Cardiac muscle cell (in vitro differentiated cells and primary cell): ENCODE measurements around the gene B3GALT5. TPM values are rescaled to one million over a fixed set of nuclear protein-coding genes. Genes with fewer than 3 reads are reported as not detected.

Experiments
- DNase-seq, 2 donors: peaks; one replicate each; pipeline versions ENCODE4 v3.0.0 to v3.0.0-alpha.2; 2010 to 2017; ENCODE audit warnings: low read depth in 1 of 2, low spot score in 1 of 2
- H3K27ac ChIP-seq: fragments of 200-600 bp; sonication (generic); 2 replicates; pipeline ENCODE4 v1.5.1; 2016
- H3K27me3 ChIP-seq: fragments of 200-600 bp; sonication (generic); 2 replicates; pipeline ENCODE4 v1.6.0; 2016; ENCODE audit warnings: control low read depth
- H3K36me3 ChIP-seq: fragments of 200-600 bp; sonication (generic); 2 replicates; pipeline ENCODE4 v1.5.1; 2016; ENCODE audit warnings: control low read depth
- H3K4me1 ChIP-seq: fragments of 200-600 bp; sonication (generic); 2 replicates; pipeline ENCODE4 v1.8.1; 2017; ENCODE audit warnings: low read depth, mild to moderate bottlenecking, mixed run types
- H3K4me3 ChIP-seq: fragments of 200-600 bp; sonication (generic); 2 replicates; pipeline ENCODE4 v1.5.1; 2016; ENCODE audit warnings: mild to moderate bottlenecking
- H3K9me3 ChIP-seq: fragments of 200-600 bp; sonication (generic); 2 replicates; pipeline ENCODE4 v1.5.1; 2017; ENCODE audit warnings: low read depth, mild to moderate bottlenecking, control low read depth
- CTCF ChIP-seq: IDR thresholded peaks from 2 replicates; pipeline ENCODE4 v1.5.1; 2012; ENCODE audit warnings: low read depth, mild to moderate bottlenecking, low read length
- polyA plus RNA-seq: library from polyadenylated mRNA; unstranded; fragments of >200 nt; fragmentation: Nextera tagmentation; extraction: Ambion mirVana; gene quantifications from 2 replicates; pipeline ENCODE4 v1.2.1, GENCODE V29; 2016
- total RNA-seq: library from RNA; depleted of rRNA; stranded (reverse); fragments of >200 nt; gene quantifications from 2 replicates; pipeline ENCODE4 v1.2.3, GENCODE V29; 2016

Gene B3GALT5
- total and polyA plus RNA-seq, 2 experiments from 2014 or later = 1.1 to 1.4 TPM

DNA sequence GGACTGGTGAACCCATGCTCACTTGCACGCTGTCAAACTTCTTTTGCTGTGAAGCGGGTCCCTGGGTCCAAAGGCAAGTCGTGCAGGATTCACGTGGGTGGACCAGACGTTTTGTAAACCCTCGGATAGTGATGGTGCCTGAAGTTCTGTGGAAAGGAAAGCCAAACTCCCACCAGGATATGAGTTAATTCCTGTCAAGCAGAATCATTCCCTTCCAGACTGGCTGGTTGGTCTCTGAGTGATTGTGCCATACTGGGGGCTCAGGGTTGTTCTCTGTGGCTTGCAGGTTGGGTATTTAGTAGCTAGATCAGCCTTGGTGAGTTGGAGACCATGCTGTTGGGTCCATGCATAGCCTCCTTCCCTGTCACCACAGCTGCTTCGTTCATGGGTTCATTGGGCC is 99.5 kb downstream of the B3GALT5 start:
- no peak for TF ChIP-seq CTCF
- H3K36me3 ChIP-seq = no peaks in the 10 kb centered on the region
- no peaks in the 10 kb centered on the region for H3K9me3 ChIP-seq
- H3K27ac ChIP-seq = no peak overlapping the region
- no peak for DNase-seq
- H3K4me1 ChIP-seq = peaks cover 4% of the 10 kb centered on the region
- no peaks in the 10 kb centered on the region for H3K27me3 ChIP-seq
- H3K4me3 ChIP-seq = no peak overlapping the region

- peak in 1 of 2 donors; percentile 72 for DNase-seq
- Histone ChIP-seq H3K27me3 (no peaks in the 10 kb centered on the region), H3K36me3 (no peaks in the 10 kb centered on the region), H3K27ac (no peak overlapping the region), H3K4me1 (no peaks in the 10 kb centered on the region), H3K4me3 (no peak overlapping the region), H3K9me3 (no peaks in the 10 kb centered on the region)
- TF ChIP-seq CTCF = no peak
These were observed 100.2 kb downstream of the B3GALT5 start for GRCh38 chr21:39712976-39713375.

DNA sequence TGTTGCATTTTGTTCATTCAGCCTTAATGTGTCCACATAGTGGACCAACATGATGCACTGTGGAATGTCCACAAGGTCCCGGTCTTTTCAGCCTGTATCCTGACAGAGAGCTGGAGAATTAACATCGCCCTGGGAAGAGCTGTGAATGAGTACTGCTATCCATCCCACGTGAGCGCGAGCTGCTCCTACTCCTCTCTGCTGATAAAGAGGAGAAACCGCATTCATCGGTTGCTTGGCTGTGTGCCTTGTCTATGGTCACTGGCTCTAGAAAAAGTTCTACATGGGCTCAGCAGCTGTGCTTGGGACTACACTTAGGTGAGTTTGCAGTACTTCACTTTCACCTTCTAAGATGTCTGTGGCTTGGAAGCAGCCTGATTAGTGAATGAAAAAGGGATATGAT is 101.2 kb downstream of the B3GALT5 start:
- Histone ChIP-seq H3K27me3 (no peaks in the 10 kb centered on the region), H3K36me3 (no peaks in the 10 kb centered on the region), H3K27ac (no peak overlapping the region), H3K4me3 (no peak overlapping the region), H3K9me3 (no peaks in the 10 kb centered on the region), H3K4me1 (no peaks in the 10 kb centered on the region)
- peak in 1 of 2 donors; percentile 20 for DNase-seq
- no peak for TF ChIP-seq CTCF

GRCh38 chr21:39714331-39714730 is 101.6 kb downstream of the B3GALT5 start:
- Histone ChIP-seq H3K36me3 (no peaks in the 10 kb centered on the region), H3K4me1 (no peaks in the 10 kb centered on the region)

DNA sequence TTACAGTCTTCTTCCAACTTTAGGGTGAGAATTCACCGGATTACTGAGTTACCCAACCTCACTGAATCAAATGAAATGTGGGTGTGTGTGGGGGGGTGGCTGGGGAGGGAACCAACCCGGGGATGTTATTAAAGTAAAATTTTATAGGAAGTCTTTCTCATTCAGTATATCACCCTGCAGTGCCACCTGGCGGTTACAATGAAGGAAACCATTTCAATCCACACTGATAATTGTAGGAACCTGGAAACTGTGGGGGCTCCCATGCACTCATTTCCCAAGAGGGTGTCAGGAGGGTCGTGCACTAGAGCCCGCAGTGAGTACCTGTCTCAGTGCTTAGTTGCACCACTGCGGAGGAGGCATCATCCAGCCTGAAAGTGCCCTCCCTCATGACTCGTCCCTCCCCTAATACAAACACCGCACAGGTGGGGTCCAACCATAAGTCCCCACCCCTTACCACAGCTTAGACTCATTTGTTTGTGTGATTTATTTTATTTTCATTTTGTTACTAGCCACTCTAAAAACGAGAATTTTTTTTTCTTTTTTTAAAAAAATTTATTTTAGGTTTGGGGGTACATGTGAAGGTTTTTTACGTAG is 103.2 kb downstream of the B3GALT5 start:
- Histone ChIP-seq H3K27me3 (no peaks in the 10 kb centered on the region), H3K9me3 (no peaks in the 10 kb centered on the region), H3K36me3 (no peaks in the 10 kb centered on the region), H3K4me3 (no peak overlapping the region), H3K4me1 (peaks cover 5% of the 10 kb centered on the region), H3K27ac (no peak overlapping the region)
- TF ChIP-seq CTCF = peak; percentile 56
- DNase-seq = peak; percentile 47 to 64

More at GRCh38 chr21:39714331-39714730, 101.6 kb downstream of the B3GALT5 start:
- no peak for DNase-seq
- Histone ChIP-seq H3K27me3 (no peaks in the 10 kb centered on the region), H3K4me3 (no peak overlapping the region), H3K9me3 (no peaks in the 10 kb centered on the region), H3K27ac (no peak overlapping the region)
- no peak for TF ChIP-seq CTCF
